GM18870 (cell line): Measurements from ENCODE around the gene YAF2.

Source experiments
- ATAC-seq: cut with Tn5 transposase; IDR thresholded peaks from one replicate; pipeline ENCODE4 v1.9.1; 2021; ENCODE audit warnings: moderate library complexity; ENCODE audit not compliant: unreplicated experiment

Gene YAF2

GRCh38 chr12:42238240-42239140 is at the start of gene YAF2:
TSS of gene YAF2 (minus strand) at chr12:42238248. CDS start at chr12:42238180, 68 bp downstream.
- peak; percentile 69 for ATAC-seq

GRCh38 chr12:42286741-42287140 is 48.7 kb upstream of the YAF2 start:
- no peak for ATAC-seq

GRCh38 chr12:42285431-42285830 is 47.4 kb upstream of the YAF2 start:
- ATAC-seq = no peak

GRCh38 chr12:42284876-42285275 is 46.8 kb upstream of the YAF2 start:
- ATAC-seq = no peak

GRCh38 chr12:42284157-42284556 is 46.1 kb upstream of the YAF2 start:
- no peak for ATAC-seq

- ATAC-seq = no peak
Measured at GRCh38 chr12:42283739-42284138, 45.7 kb upstream of the YAF2 start.

- no peak for ATAC-seq
Measured at GRCh38 chr12:42282294-42282693, 44.2 kb upstream of the YAF2 start.

- ATAC-seq = no peak
Measured at GRCh38 chr12:42281844-42282243, 43.8 kb upstream of the YAF2 start.

GRCh38 chr12:42281278-42281677 is 43.2 kb upstream of the YAF2 start:
- no peak for ATAC-seq

- ATAC-seq = no peak
Measured at GRCh38 chr12:42278128-42278510, 40.1 kb upstream of the YAF2 start.

- ATAC-seq = no peak
Measured at GRCh38 chr12:42277396-42278127, 39.5 kb upstream of the YAF2 start.

- ATAC-seq = no peak
Measured at GRCh38 chr12:42275499-42275898, 37.5 kb upstream of the YAF2 start.

GRCh38 chr12:42273706-42274105 is 35.7 kb upstream of the YAF2 start:
- no peak for ATAC-seq

- ATAC-seq = no peak
Measured at GRCh38 chr12:42270596-42270995, 32.5 kb upstream of the YAF2 start.

- ATAC-seq = no peak
Measured at GRCh38 chr12:42267413-42268190, 29.6 kb upstream of the YAF2 start.

- ATAC-seq = no peak
Measured at GRCh38 chr12:42266579-42267230, 28.7 kb upstream of the YAF2 start.

GRCh38 chr12:42262271-42262670 is 24.2 kb upstream of the YAF2 start:
- ATAC-seq = no peak

GRCh38 chr12:42261708-42262107 is 23.7 kb upstream of the YAF2 start:
- ATAC-seq = no peak

- ATAC-seq = no peak
Measured at GRCh38 chr12:42260518-42260917, 22.5 kb upstream of the YAF2 start.

GRCh38 chr12:42259699-42260098 is 21.7 kb upstream of the YAF2 start:
- ATAC-seq = no peak

GRCh38 chr12:42255866-42256261 is 17.8 kb upstream of the YAF2 start:
- no peak for ATAC-seq
